HepG2 (cell line): Measurements from ENCODE around the gene RNF208.

Source experiments
- EP300 ChIP-seq, 3 experiments: sonication (generic) in 1 of 3; formaldehyde crosslinking in 1 of 3; IDR thresholded peaks; 2 replicates each; pipeline versions ENCODE4 v1.5.1 to v1.6.1; 2011 to 2020; ENCODE audit warnings: low read depth in 2 of 3, low read length in 2 of 3, borderline replicate concordance in 1 of 3, improper control_type of control experiment in 1 of 3, mild to moderate bottlenecking in 1 of 3, missing genetic modification reagents in 1 of 3, moderate library complexity in 1 of 3
- FLYWCH1 ChIP-seq: sonication (generic); formaldehyde crosslinking; IDR thresholded peaks from 2 replicates; pipeline ENCODE4 v1.8.1; 2023; ENCODE audit warnings: mild to moderate bottlenecking, missing genetic modification reagents
- JUNB ChIP-seq: sonication (generic); formaldehyde crosslinking; IDR thresholded peaks from 2 replicates; pipeline ENCODE4 v1.8.0; 2022; ENCODE audit warnings: missing genetic modification reagents, mild to moderate bottlenecking, borderline replicate concordance
- POLR2A ChIP-seq, 2 experiments: IDR thresholded peaks; 2 replicates each; pipeline ENCODE4 v1.6.1; 2011; ENCODE audit warnings: low read depth in 2 of 2, low read length in 2 of 2, mild to moderate bottlenecking in 1 of 2, moderate library complexity in 1 of 2; ENCODE audit not compliant: insufficient read depth in 1 of 2
- TARDBP ChIP-seq: sonication (generic); formaldehyde crosslinking; IDR thresholded peaks from 2 replicates; pipeline ENCODE4 v1.8.0; 2022; ENCODE audit warnings: mild to moderate bottlenecking, missing genetic modification reagents
- TCF7L2 ChIP-seq: IDR thresholded peaks from 2 replicates; pipeline ENCODE4 v1.6.1; 2011; ENCODE audit warnings: mild to moderate bottlenecking, low read depth, low read length, moderate library complexity
- ZBTB34 ChIP-seq: sonication (generic); formaldehyde crosslinking; IDR thresholded peaks from 2 replicates; pipeline ENCODE4 v1.8.0; 2022; ENCODE audit warnings: mild to moderate bottlenecking, missing genetic modification reagents
- ZNF138 ChIP-seq: sonication (generic); formaldehyde crosslinking; IDR thresholded peaks from 2 replicates; pipeline ENCODE4 v1.5.0; 2020; ENCODE audit warnings: mild to moderate bottlenecking, low read depth, missing genetic modification reagents
- ZNF30 ChIP-seq: sonication (generic); formaldehyde crosslinking; IDR thresholded peaks from 2 replicates; pipeline ENCODE4 v1.5.0; 2020; ENCODE audit warnings: mild to moderate bottlenecking, missing genetic modification reagents
- ZNF766 ChIP-seq: sonication (generic); formaldehyde crosslinking; IDR thresholded peaks from 2 replicates; pipeline ENCODE4 v1.5.0; 2020; ENCODE audit warnings: missing genetic modification reagents, borderline replicate concordance

GRCh38 chr9:137212520-137212919, 9.5 kb downstream of the RNF208 start:
- TF ChIP-seq EP300 (IDR thresholded peaks at IDR 0.05; ENCODE audit: low read depth in 2 of 2, low read length in 2 of 2) (no peak), EP300 (CRISPR knock-in tag; IDR thresholded peaks at IDR 0.05; ENCODE audit: borderline replicate concordance) (no peak), ZNF30 (CRISPR knock-in tag) (no peak), TARDBP (CRISPR knock-in tag) (no peak), FLYWCH1 (CRISPR knock-in tag) (no peak), JUNB (CRISPR knock-in tag) (no peak), ZNF766 (CRISPR knock-in tag) (no peak), ZNF138 (CRISPR knock-in tag) (no peak), ZBTB34 (CRISPR knock-in tag) (no peak), POLR2A (IDR thresholded peaks at IDR 0.05; ENCODE audit: insufficient read depth in 1 of 2, low read depth in 2 of 2, low read length in 2 of 2) (no peak), TCF7L2 (no peak)
